Forelimb muscle (tissue), 1 donor: ENCODE data around the gene KCNK15. TPM values are rescaled to one million over a fixed set of nuclear protein-coding genes. Genes with fewer than 3 reads are reported as not detected.

Source experiments
- DNase-seq: peaks from one replicate; pipeline ENCODE4 v3.0.0-alpha.2; 2013; ENCODE audit warnings: low read depth
- polyA plus RNA-seq: library from polyadenylated mRNA; unstranded; fragments of 120-200 nt; gene quantifications from one replicate; pipeline ENCODE4 v1.2.1, GENCODE V29; 2013; ENCODE audit not compliant: insufficient read length

Gene KCNK15
- polyA plus RNA-seq, 1 donor = 0.20 TPM

DNA sequence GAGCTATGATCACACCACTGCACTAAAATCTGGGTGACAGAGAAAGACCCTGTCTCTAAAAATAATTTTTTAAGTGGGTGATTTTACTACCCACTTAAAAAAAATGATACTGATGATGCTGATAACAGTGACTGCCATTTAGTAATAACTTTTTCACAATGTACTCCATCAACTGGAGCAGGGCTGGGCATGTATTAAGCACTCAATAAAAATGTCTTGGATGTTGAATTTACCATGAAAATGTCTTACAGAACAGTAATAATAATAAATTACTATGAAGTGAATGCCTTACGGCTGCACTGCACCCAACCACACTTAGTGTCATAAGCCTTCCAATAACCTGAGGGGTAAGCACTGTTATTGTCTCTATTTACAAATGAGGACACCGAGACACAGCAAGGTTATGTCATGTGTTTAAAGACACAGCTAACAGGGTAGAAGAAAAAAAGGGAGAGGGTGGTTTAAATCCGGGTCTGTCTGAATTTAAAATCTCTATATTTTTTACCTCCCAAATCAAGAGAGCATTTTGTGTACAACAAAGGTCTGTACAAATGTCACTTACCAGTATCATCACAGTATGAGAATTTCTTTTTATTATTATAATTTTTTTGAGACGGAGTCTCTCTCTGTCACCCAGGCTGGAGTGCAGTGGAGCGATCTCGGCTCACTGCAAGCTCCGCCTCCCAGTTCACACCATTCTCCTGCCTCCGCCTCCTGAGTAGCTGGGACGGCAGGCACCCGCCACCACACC, 43.2 kb downstream of the KCNK15 start:
- DNase-seq = no peak

DNA sequence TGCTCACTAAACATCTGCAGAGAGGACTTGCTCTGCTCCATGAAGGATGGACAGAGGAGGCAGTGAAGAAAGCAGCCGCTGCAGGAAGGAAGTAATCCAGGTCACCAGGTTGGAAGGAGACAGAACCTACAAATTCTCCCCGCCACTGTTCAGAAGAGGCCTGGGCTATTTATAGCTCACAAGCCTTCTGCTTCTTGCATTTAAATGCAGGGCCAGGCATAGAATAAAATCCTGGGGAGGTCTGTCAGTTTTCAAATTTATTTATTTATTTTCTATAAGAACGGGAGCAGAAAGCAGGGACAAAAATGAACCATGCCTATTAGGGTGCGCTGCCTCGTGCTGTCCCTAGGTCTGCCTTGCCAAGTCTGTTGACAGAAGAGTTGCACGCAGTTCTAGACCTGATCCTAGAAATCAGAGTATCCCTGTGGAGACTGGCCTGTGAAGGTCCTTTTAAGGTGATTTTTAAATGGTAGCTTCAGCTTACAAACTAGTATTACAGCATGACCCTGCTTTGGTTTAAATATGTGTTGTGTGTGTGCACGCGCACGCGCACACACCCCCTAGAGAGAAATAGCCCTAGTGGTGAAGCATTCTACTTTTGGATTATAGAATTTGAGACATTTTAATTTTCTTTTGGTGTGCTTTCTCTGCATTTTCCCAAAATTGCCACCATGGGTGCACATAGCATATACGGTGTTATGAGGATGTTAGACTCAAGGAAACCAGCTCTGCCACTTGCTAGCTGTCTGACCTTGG, 45.2 kb downstream of the KCNK15 start:
- DNase-seq = no peak

GRCh38 chr20:44792796-44793195, 47.1 kb downstream of the KCNK15 start:
- no peak for DNase-seq

DNA sequence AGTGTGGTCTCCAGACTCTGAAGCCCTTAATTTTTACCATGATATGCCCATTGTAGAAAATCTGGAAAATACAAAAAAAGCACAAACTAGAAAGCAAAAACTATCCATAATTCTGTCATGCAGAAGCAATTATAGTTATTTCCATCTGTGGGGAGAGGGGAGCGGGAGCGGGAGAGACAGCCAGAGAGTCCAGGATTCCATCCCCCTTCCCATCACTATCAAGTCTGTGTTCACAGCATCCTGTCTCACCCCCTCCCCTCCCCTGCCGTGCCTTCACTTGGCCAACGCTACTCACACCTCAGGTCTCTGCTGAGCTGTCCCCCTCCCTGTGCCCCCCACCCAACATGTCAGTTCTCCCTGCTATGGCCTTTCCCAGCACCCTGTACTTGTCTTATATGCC, 50.2 kb downstream of the KCNK15 start:
- DNase-seq = no peak

GRCh38 chr20:44796311-44796710, 50.6 kb downstream of the KCNK15 start:
- DNase-seq = no peak

DNA sequence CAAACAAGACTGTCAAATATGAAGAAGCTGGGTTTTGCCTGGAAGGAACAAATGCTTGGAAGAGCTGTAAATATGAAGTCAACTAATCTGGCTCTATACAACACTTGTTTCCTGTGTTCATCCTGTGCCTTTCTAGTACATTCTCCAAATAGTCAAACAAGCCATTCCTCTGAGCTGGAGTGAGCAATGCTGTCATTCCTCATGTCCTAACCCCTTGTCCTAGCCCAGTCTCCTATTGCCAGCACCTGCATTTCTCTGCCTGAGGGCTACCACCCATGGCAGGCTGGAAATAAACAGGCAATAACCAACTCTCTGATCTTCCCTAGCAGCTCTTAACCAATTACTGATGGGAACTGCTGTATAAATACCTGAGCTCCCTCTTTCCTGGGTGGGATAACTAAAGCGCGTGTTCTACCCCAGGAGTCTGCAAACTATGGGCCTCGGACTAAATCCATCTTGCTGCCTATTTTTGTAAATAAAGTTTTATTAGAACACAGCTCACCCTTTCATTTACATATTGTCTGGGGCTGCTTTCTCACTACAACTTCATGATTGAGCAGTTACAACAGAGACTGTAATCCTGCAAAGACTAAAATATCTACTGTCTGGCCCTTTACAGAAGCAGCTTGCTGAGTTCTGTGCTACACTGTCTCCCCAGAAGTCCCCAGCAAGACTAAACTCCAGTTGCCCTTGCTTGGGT, 51.2 kb downstream of the KCNK15 start:
- no peak for DNase-seq

DNA sequence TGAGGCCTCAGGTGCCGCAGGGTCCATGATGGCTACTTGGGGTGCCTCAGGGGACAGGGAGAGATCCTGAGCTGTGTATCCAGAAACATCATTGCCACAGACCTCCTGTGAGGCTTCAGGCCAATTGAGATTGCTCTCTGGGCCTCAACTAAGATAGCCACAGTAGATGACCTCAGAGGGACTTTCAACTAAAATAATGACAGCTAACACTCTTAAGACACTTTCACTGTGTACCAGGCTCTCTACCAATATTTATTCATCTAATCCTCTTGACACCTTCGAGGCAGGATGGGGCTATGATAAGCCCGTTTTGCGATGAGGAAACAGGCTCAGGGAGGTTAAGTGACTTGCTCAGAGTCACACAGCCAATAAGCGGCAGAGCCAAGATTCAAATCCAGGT, 54.0 kb downstream of the KCNK15 start:
- no peak for DNase-seq

GRCh38 chr20:44800391-44801046, 54.9 kb downstream of the KCNK15 start:
- DNase-seq = no peak

Other genes with a start within 250 kb of the KCNK15 start
- 52.6 TPM for gene SERINC3, start 223.8 kb upstream of the KCNK15 start, polyA plus RNA-seq
- 48.1 TPM for gene PKIG, start 163.3 kb upstream of the KCNK15 start, polyA plus RNA-seq
- 5.8 TPM for gene ADA, start 94.2 kb upstream of the KCNK15 start, polyA plus RNA-seq
- 0.06 TPM for gene CCN5, start 30.5 kb upstream of the KCNK15 start, polyA plus RNA-seq
- gene RIMS4, start 64.7 kb downstream of the KCNK15 start, polyA plus RNA-seq = 7.6 TPM
- gene YWHAB, start 139.8 kb downstream of the KCNK15 start, polyA plus RNA-seq = 91.6 TPM
- gene PABPC1L, start 164.2 kb downstream of the KCNK15 start, polyA plus RNA-seq = 15.7 TPM
- gene TOMM34, start 214.5 kb downstream of the KCNK15 start, polyA plus RNA-seq = 13.3 TPM
- 9.3 TPM for gene STK4, start 220.6 kb downstream of the KCNK15 start, polyA plus RNA-seq